Endothelial cell of umbilical vein (primary cell): Measurements from ENCODE around the gene HINT1. TPM values are rescaled to one million over a fixed set of nuclear protein-coding genes. Genes with fewer than 3 reads are reported as not detected.

Experiments used
- BruUV-seq: library from RNA; stranded (reverse); fragments of 400-500 nt; replicated peaks from 2 replicates; lab custom pipeline; 2021; lab: Mats Ljungman, UMichigan
- CTCF ChIA-PET: fragments of 300-600, 350-600 bp; sonication (Branson Sonifier 250); formaldehyde crosslinking; loops from one replicate; lab custom pipeline; 2021; ENCODE audit warnings: antibody characterized with exemption, inconsistent platforms; lab: Charles Lee
- POLR2A ChIA-PET: fragments of 300-600, 350-600 bp; sonication (Branson Sonifier 250); formaldehyde crosslinking; loops from one replicate; lab custom pipeline; 2021; ENCODE audit warnings: antibody characterized with exemption, inconsistent platforms; lab: Charles Lee
- DNase-seq: peaks from one replicate; pipeline ENCODE4 v3.0.0-alpha.2; 2011; ENCODE audit warnings: low read depth, low spot score
- FAIRE-seq: peaks from 2 replicates; lab custom pipeline; 2011; peaks lifted over from hg19 to GRCh38; lab: Jason Lieb, UNC
- H2AFZ ChIP-seq: 2 replicates; pipeline ENCODE4 v1.6.0; 2012; ENCODE audit warnings: low read depth, low read length, control low read depth, inconsistent platforms
- H3K27ac ChIP-seq: 2 replicates; pipeline ENCODE4 v1.5.1; 2011; ENCODE audit warnings: low read depth, mild to moderate bottlenecking, control low read depth, low read length, moderate library complexity; ENCODE audit not compliant: insufficient read depth
- H3K27me3 ChIP-seq, 2 experiments: 2 replicates each; pipeline versions ENCODE4 v1.6.0 to v1.6.1; 2011; ENCODE audit warnings: low read length in 2 of 2, mixed read lengths in 1 of 2; ENCODE audit not compliant: control insufficient read depth in 2 of 2, insufficient read depth in 2 of 2
- H3K36me3 ChIP-seq, 2 experiments: 2 replicates in 1 of 2; 3 replicates in 1 of 2; pipeline ENCODE4 v1.5.1; 2011; ENCODE audit warnings: low read length in 2 of 2, mild to moderate bottlenecking in 1 of 2, moderate library complexity in 1 of 2; ENCODE audit not compliant: control insufficient read depth in 2 of 2, insufficient read depth in 2 of 2; ENCODE audit errors: extremely low read depth in 1 of 2
- H3K4me1 ChIP-seq: 3 replicates; pipeline ENCODE4 v1.5.1; 2011; ENCODE audit warnings: mild to moderate bottlenecking, low read length; ENCODE audit not compliant: control insufficient read depth, insufficient read depth; ENCODE audit errors: extremely low read depth
- H3K4me2 ChIP-seq: 2 replicates; pipeline ENCODE4 v1.6.1; 2011; ENCODE audit warnings: low read length, control low read depth, mixed read lengths; ENCODE audit not compliant: insufficient read depth
- H3K4me3 ChIP-seq, 3 experiments: fragments of 200-600 bp in 1 of 3; sonication (generic), shearing (Covaris generic) in 1 of 3; replicated peaks in 1 of 3; 2 replicates each; pipeline ENCODE4 v1.5.1; 2011 to 2016; ENCODE audit warnings: control low read depth in 3 of 3, low read length in 3 of 3, mild to moderate bottlenecking in 2 of 3, inconsistent platforms in 1 of 3, low read depth in 1 of 3, moderate library complexity in 1 of 3; ENCODE audit not compliant: insufficient read depth in 1 of 3
- H3K79me2 ChIP-seq: 2 replicates; pipeline ENCODE4 v1.6.0; 2012; ENCODE audit warnings: low read length, inconsistent platforms; ENCODE audit not compliant: control insufficient read depth, insufficient read depth
- H3K9ac ChIP-seq: replicated peaks from 2 replicates; pipeline ENCODE3; 2011; ENCODE audit warnings: low read length, control low read depth; ENCODE audit not compliant: insufficient read depth; ENCODE audit errors: extremely low read depth
- H3K9me1 ChIP-seq: replicated peaks from 3 replicates; pipeline ENCODE4 v1.6.0; 2011; ENCODE audit warnings: mild to moderate bottlenecking, low read length; ENCODE audit not compliant: control insufficient read depth, insufficient read depth; ENCODE audit errors: extremely low read depth
- H3K9me3 ChIP-seq: replicated peaks from 2 replicates; pipeline ENCODE4 v1.5.1; 2012; ENCODE audit warnings: low read length, inconsistent platforms; ENCODE audit not compliant: control insufficient read depth, insufficient read depth
- H4K20me1 ChIP-seq: replicated peaks from 2 replicates; pipeline ENCODE3; 2011; ENCODE audit warnings: mild to moderate bottlenecking, low read length; ENCODE audit not compliant: control insufficient read depth, insufficient read depth; ENCODE audit errors: extremely low read depth
- CTCF ChIP-seq, 2 donors: IDR thresholded peaks; 1 replicate in 1 of 2; 2 replicates in 1 of 2; pipeline ENCODE4 v1.5.1; 2011; ENCODE audit warnings: low read length in 2 of 2, mild to moderate bottlenecking in 2 of 2, moderate library complexity in 2 of 2, control low read depth in 1 of 2, inconsistent platforms in 1 of 2, low read depth in 1 of 2; ENCODE audit not compliant: insufficient read depth in 1 of 2; ENCODE audit errors: extremely low read depth in 1 of 2
- EZH2 ChIP-seq: IDR thresholded peaks from 2 replicates; pipeline ENCODE4 v1.6.1; 2012; ENCODE audit warnings: borderline replicate concordance, low read depth, mild to moderate bottlenecking, moderate library complexity, low read length, inconsistent platforms; ENCODE audit not compliant: severe bottlenecking
- FOS ChIP-seq: IDR thresholded peaks from 2 replicates; pipeline ENCODE4 v1.6.1; 2011; ENCODE audit warnings: mild to moderate bottlenecking, low read length, moderate library complexity, borderline replicate concordance; ENCODE audit not compliant: insufficient read depth
- GATA2 ChIP-seq: IDR thresholded peaks from 2 replicates; pipeline ENCODE4 v1.7.0; 2011; ENCODE audit warnings: low read depth, mild to moderate bottlenecking, moderate library complexity, mixed read lengths, low read length; ENCODE audit not compliant: insufficient read length, insufficient read depth
- JUN ChIP-seq: IDR thresholded peaks from 2 replicates; pipeline ENCODE4 v1.6.1; 2011; ENCODE audit warnings: borderline replicate concordance, low read depth; ENCODE audit not compliant: insufficient read length, insufficient read depth
- MAX ChIP-seq: IDR thresholded peaks from 2 replicates; pipeline ENCODE4 v1.6.1; 2011; ENCODE audit not compliant: insufficient read depth, insufficient read length
- MYC ChIP-seq: IDR thresholded peaks from one replicate; pipeline ENCODE4 v1.6.1; 2011; ENCODE audit warnings: mild to moderate bottlenecking, low read depth, low read length
- POLR2A ChIP-seq: IDR thresholded peaks from 2 replicates; pipeline ENCODE4 v1.6.1; 2012; ENCODE audit warnings: low read depth, mild to moderate bottlenecking, control low read depth, low read length
- POLR2AphosphoS5 ChIP-seq: IDR thresholded peaks from 2 replicates; pipeline ENCODE4 v1.6.1; 2012; ENCODE audit warnings: low read depth, mild to moderate bottlenecking, control low read depth, low read length, moderate library complexity; ENCODE audit not compliant: insufficient read depth
- dilution Hi-C: fragments of 300-500 bp; cut with MboI; formaldehyde crosslinking; loops from one replicate; pipeline ENCODE4 v1.15.0; 2019; ENCODE audit warnings: low sequenced_read_pairs; ENCODE audit not compliant: extremely low pct_ligation_motif_present
- intact Hi-C: fragments of 100-400 bp; cut with micrococcal nuclease; formaldehyde crosslinking; loops from one replicate; pipeline ENCODE4 v1.10.0; 2022
- polyA plus RNA-seq, 4 experiments: library from polyadenylated mRNA; depleted of rRNA in 3 of 4; stranded (reverse) in 3 of 4; unstranded in 1 of 4; fragments of >200 nt; gene quantifications; 2 replicates each; pipeline versions ENCODE4 v1.2.1 to v1.2.3, GENCODE V29; 2011 to 2012; ENCODE audit warnings: missing spikeins in 1 of 4
- total RNA-seq: library from RNA; stranded (reverse); gene quantifications from 2 replicates; pipeline ENCODE4 v1.2.3, GENCODE V29; 2021

HINT1 gene
- total and polyA plus RNA-seq, 2 donors (not counting 3 experiments of a cell fraction or from before 2014, with no cell fraction given) = 221 to 423 TPM

DNA sequence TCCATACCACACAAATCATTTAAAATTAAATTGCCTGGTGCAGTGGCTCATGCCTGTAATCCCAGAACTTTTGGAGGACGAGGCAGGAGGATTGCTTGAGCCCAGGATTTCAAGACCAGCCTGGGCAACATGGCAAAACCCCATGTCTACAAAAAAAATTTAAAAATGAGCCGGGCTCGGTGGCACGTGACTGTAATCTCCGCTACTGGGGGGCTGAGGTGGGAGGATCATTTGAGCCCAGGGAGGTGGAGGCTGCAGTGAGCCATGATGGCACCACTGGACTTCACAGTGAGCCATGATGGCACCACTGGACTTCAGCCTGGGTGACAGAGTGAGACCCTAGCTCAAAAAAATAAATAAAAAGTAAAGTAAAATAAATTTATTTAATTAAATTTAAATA lies 46.6 kb upstream of the HINT1 start:
- no peak overlapping the region for H2AFZ ChIP-seq
- H3K36me3 ChIP-seq = no peaks in the 10 kb centered on the region
- H3K4me2 ChIP-seq = no peak overlapping the region
- no TSS peak for BruUV-seq
- H3K4me1 ChIP-seq = no peaks in the 10 kb centered on the region
- ChIA-PET POLR2A (no interaction called here), CTCF (no interaction called here)
- no peaks in the 10 kb centered on the region for H3K9me1 ChIP-seq
- dilution Hi-C loops (no loop called here), intact Hi-C loops (no loop called here)
- H4K20me1 ChIP-seq = no peaks in the 10 kb centered on the region
- H3K79me2 ChIP-seq = no peaks in the 10 kb centered on the region
- H3K27me3 ChIP-seq = no peaks in the 10 kb centered on the region
- DNase-seq (no peak), FAIRE-seq (no peak)
- no peak overlapping the region for H3K27ac ChIP-seq
- no peak overlapping the region for H3K9ac ChIP-seq
- TF ChIP-seq POLR2AphosphoS5 = no peak
- no peak for TF ChIP-seq MAX
- TF ChIP-seq FOS = no peak
- no peak for TF ChIP-seq JUN
- H3K4me3 ChIP-seq = no peak overlapping the region
- no peaks in the 10 kb centered on the region for H3K9me3 ChIP-seq

- no peak overlapping the region for H2AFZ ChIP-seq
- no peak overlapping the region for H3K4me3 ChIP-seq
- TF ChIP-seq MAX (no peak), MYC (no peak), JUN (no peak), EZH2 (no peak), POLR2AphosphoS5 (no peak), CTCF (IDR thresholded peaks at IDR 0.05; ENCODE audit: extremely low read depth in 1 of 2, insufficient read depth in 1 of 2, low read depth in 1 of 2, low read length in 2 of 2) (no peak), GATA2 (no peak), POLR2A (no peak), FOS (no peak)
- H3K4me2 ChIP-seq = no peak overlapping the region
- H3K27ac ChIP-seq = no peak overlapping the region
- no peaks in the 10 kb centered on the region for H3K79me2 ChIP-seq
- no peaks in the 10 kb centered on the region for H3K9me3 ChIP-seq
- H4K20me1 ChIP-seq = no peaks in the 10 kb centered on the region
- H3K9ac ChIP-seq = no peak overlapping the region
- FAIRE-seq = no peak
- dilution Hi-C loops (no loop called here), intact Hi-C loops (no loop called here)
- no peaks in the 10 kb centered on the region for H3K9me1 ChIP-seq
- no peaks in the 10 kb centered on the region for H3K36me3 ChIP-seq
- no peaks in the 10 kb centered on the region for H3K27me3 ChIP-seq
- DNase-seq = no peak
- H3K4me1 ChIP-seq = no peaks in the 10 kb centered on the region
- CTCF ChIA-PET = no interaction called here
- POLR2A ChIA-PET = no interaction called here
- no TSS peak for BruUV-seq
These were observed 45.1 kb upstream of the HINT1 start for GRCh38 chr5:131210151-131210510.
